Measurements from ENCODE around the gene SS18L1.

The SS18L1 gene

GRCh38 chr20:62119591-62120364 is 23.8 kb upstream of the SS18L1 start:
- in situ Hi-C loops (cut with MboI; ENCODE audit: low sequenced_read_pairs): no loop called here

DNA sequence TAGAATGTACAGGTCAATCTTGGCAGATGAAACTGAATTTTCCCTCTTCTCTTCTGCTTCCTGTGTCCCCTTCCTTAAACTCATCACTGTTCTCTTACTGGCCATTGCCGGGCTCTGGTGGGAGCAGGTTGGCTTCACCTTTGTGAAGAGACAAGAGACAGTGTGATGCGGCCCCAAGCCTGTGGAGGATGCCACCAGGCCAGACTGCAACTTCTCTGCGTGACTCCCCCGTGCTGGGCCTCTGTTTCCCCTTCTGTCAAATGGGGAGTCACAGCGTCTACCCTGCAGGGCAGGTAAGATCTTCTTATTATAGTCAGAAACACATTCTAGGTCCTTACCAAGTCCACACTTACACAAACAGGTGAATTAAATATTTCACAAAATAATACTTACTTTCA is 23.2 kb upstream of the SS18L1 start:
- in situ Hi-C loops (cut with MboI; ENCODE audit: low sequenced_read_pairs): no loop called here

DNA sequence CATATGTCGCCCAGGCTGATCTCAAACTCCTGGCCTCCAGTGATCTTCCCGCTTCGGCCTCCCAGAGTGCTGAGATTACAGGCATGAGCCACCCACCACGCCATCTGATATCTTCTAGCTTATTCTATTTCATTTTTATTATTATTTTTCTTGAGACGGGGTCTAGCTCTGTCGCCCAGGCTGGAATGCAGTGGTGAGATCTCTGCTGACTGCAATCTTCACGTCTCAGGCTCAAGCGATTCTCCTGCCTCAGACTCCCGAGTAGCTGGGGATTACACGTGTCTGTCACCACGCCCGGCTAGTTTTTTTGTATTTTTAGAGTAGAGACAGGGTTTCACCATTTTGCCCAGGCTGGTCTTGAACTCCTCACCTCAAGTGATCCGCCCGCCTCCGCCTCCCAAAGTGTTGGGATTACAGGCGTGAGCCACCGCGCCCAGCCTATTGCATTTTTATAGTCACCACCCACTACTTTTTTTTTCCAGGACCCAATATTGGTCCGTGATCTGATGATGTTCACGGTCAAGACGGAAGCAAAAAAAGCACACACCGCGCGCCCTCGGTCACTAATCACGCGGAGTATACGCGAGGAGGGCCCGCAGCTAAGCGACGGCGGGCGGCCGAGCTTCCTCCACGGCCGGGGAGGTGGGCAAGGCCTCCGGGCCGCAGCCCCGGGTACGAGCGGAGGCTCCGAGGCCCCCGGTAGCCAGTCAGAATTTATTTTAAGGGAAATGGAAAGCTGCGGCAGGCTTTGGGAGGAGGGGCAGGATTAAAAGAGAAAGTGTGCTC is 22.4 kb upstream of the SS18L1 start:
- in situ Hi-C loops (cut with MboI; ENCODE audit: low sequenced_read_pairs): no loop called here

GRCh38 chr20:62121776-62122653 is 21.6 kb upstream of the SS18L1 start, which contains the start of gene LSM14B:
LSM14B (plus strand) TSS chr20:62122475; CDS start chr20:62122667, 192 bp downstream.
- in situ Hi-C loops (cut with MboI; ENCODE audit: low sequenced_read_pairs): no loop called here

DNA sequence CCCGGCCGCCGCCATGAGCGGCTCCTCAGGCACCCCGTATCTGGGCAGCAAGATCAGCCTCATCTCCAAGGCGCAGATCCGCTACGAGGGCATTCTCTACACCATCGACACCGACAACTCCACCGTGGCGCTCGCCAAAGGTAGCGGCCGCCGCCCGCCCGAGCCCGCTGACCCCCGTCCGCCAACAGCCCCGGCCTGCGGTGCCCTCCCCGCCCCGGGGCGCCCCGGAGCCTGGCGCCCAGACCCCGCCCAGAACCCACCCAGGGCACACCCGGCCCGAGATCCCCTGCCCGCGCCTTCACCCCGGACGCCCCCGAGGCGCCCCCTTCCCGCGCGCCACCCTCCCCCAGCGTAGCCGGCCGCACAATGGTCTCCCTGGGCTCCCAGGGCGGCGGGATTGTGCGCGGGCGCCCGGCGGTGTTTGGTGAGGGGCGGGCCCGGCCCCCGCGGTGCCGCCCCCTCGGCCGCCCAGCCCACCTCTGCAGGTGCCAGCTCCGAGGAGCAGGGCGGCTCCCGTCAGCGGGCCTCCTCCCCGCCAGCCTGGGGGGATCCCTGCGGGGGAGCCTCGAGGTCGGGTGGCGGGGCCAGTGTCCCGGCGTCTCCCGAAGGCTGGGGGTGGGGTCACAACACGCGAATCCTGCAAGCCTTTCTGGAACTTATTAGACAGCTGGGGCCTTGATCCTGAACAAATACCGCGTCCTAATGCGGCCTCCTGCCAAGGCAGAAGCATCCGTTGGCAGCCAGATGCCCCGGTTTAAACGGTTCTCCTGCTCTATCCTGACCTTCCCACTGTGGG is 20.7 kb upstream of the SS18L1 start:
- in situ Hi-C loops (cut with MboI; ENCODE audit: low sequenced_read_pairs): no loop called here

DNA sequence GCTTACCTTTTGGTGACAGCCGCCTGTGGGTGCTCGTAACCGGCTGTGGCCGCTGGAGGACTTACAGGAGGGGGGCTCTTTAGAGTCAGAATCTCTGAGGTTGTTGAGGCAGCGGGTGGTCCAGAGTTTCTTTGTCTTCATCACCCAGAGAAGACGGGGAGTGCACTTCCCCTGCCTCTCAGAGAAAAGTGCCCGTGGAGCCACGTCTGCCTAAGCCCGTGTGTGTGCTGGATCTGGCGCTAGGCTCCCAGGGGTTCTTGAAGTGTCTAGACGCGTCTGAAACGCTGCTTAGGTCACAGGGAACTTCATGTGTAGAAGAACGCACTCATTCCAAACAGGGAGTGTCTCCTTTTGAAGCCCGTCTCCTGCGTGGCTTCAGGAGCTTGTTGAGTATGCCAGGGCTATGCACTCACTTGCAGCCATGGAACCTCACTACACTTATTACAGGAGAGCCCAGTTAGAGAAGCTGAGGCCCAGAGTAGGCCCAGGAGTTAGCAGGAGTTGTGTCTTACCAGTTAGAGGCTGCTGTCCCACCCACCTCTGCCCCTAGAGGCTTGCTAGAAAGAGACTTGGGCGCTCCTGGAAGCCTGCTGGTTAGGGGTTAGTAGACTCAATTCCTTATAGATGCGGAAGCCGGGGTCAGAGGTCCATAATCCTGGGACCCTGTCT is 20.0 kb upstream of the SS18L1 start:
- in situ Hi-C loops (cut with MboI; ENCODE audit: low sequenced_read_pairs): no loop called here

DNA sequence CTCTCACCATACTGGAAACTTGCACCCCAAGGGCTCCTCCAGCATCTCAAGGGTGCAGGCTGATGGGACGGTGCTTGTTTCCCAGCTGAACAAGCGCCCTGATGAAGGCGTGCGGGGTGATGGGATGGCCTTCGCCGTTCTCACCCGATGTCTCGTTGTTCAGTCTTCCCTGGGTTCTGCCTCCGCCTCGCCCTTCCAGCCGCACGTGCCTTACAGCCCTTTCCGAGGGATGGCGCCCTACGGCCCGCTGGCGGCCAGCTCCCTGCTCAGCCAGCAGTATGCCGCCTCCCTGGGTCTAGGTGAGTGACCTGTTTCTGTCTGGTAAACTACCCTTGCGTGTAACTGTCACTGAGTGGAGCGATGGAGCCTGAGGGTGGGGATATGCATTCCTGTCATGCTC is 17.4 kb upstream of the SS18L1 start:
- in situ Hi-C loops (cut with MboI; ENCODE audit: low sequenced_read_pairs): no loop called here

DNA sequence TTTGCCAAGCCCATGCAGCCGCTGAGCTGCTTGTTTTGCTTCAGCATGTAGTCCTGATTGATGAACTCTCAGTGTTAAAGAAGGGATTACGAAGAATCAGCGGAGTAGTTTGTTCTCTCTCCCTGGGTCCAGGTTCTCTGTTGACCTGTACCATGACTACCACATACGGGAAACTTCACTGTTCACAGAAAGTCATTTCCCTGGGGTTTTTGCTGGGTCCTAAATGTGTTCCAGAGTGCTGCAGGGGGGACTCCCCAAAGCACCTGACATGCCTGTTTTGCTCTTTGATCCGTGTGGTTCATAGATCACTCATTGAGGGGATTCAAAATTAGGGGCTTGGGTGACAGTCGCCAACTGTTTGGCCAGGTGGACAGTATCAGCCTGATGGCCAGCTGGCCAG is 15.8 kb upstream of the SS18L1 start:
- in situ Hi-C loops (cut with MboI; ENCODE audit: low sequenced_read_pairs): no loop called here

- in situ Hi-C loops (cut with MboI; ENCODE audit: low sequenced_read_pairs): no loop called here
Measured at GRCh38 chr20:62128502-62128901, 15.1 kb upstream of the SS18L1 start.

DNA sequence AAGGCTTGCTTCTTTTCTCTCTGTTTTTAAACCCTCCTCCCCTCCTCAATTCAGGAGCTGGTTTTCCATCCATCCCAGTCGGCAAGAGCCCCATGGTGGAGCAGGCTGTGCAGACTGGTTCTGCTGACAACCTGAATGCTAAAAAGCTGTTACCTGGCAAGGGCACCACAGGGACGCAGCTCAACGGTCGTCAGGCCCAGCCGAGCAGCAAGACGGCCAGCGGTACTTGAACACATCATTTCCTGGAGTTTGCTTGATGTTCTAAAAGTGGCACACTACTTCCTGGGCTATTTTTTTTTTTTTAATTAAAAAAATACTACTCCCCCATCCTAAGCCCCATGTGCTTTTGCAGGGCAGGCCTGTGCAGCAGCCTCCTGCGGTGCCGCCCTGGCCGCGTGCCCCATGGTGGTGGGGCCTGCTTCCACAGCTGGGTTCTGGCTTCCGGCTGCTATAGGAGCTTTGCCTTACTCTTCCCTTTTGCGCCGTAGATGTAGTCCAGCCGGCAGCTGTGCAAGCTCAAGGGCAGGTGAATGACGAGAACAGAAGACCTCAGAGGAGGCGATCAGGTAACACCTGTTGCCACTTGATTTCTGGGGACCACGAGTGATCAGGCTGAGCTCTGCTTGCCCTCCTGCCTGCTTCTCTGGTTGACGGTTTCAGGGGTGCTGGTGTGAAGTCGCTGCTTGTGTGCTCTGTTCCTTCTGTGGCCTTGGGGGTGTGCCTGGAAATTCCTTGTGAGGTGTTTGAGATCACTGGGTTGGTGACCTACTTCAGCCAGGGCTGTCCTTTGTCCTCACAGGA is 13.6 kb upstream of the SS18L1 start:
- in situ Hi-C loops (cut with MboI; ENCODE audit: low sequenced_read_pairs): no loop called here

GRCh38 chr20:62131560-62132320 is 11.8 kb upstream of the SS18L1 start:
- in situ Hi-C loops (cut with MboI; ENCODE audit: low sequenced_read_pairs): no loop called here

DNA sequence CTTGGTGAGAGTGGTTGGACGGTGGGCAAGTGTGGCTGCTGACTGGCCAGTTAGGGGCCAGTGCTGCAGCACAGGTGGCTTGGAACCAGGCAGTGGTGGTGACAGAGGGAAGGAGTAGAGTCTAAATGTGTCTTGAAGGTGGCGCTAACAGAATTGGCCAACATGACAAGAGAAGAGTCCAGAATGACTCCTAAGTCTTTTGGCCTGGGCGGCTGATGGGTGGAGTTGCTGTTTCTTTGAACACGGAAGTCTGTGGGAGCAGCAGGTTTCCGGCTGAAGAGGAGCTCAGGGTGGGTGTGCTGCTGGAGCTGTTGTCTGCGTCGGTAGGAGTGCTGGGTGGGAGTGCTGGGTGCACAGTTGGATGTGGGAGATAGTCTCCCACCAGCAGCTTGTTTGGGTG is 11.1 kb upstream of the SS18L1 start:
- in situ Hi-C loops (cut with MboI; ENCODE audit: low sequenced_read_pairs): no loop called here

GRCh38 chr20:62133051-62133845 is 10.3 kb upstream of the SS18L1 start:
- in situ Hi-C loops (cut with MboI; ENCODE audit: low sequenced_read_pairs): no loop called here

DNA sequence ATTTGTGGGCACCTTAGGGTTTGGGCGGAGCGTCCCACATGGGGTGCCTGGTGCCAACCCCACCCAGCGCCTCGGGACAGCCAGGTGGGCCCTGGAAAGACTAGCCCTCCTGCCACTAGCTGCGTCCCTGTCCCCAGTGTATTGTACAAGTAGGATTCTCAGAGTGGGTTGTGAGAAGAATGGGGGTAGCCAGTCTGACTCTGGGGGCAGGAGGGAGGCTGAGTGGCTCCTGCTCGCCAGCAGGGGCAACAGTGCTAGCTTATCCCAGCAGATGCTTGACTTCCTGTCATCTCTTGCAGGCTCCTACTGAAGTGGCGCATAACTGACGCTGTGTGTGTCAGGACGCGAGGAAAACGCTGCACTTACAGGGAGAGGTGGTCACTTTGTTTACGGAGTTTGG is 9.7 kb upstream of the SS18L1 start:
- in situ Hi-C loops (cut with MboI; ENCODE audit: low sequenced_read_pairs): no loop called here

- in situ Hi-C loops (cut with MboI; ENCODE audit: low sequenced_read_pairs): no loop called here
Measured at GRCh38 chr20:62134735-62135231, 8.8 kb upstream of the SS18L1 start.

- in situ Hi-C loops (cut with MboI; ENCODE audit: low sequenced_read_pairs): no loop called here
Measured at GRCh38 chr20:62135573-62136266, 7.8 kb upstream of the SS18L1 start.

Measured in HL-60/S4 treated with retinoic acid at 250 ng/mL for 4 days and 3 days (cell line).